ENCODE data around the gene UTF1. TPM values are rescaled to one million over a fixed set of nuclear protein-coding genes. Genes with fewer than 3 reads are reported as not detected.

Gene UTF1
- polyA plus RNA-seq, 1 donor from 2014 or later, result not detected

- H3K4me3 ChIP-seq (ENCODE audit: low read length), result no peak overlapping the region
- H3K36me3 ChIP-seq (ENCODE audit: insufficient read depth, low read length), result no peaks in the 10 kb centered on the region
- TF ChIP-seq EP300 (conservative IDR thresholded peaks at IDR 0.05; ENCODE audit: poor library complexity, severe bottlenecking) (no peak), CTCF (IDR thresholded peaks at IDR 0.05; ENCODE audit: poor library complexity, severe bottlenecking) (no peak), POLR2AphosphoS5 (IDR thresholded peaks at IDR 0.05) (no peak), EZH2 (IDR thresholded peaks at IDR 0.05; ENCODE audit: borderline replicate concordance, insufficient read depth, low read length, poor library complexity, severe bottlenecking) (no peak), MXI1 (conservative IDR thresholded peaks at IDR 0.05; ENCODE audit: poor library complexity, severe bottlenecking) (no peak), SMC3 (conservative IDR thresholded peaks at IDR 0.05; ENCODE audit: poor library complexity) (no peak), TAF1 (IDR thresholded peaks at IDR 0.05; ENCODE audit: low read depth) (no peak), RAD21 (conservative IDR thresholded peaks at IDR 0.05) (no peak), REST (IDR thresholded peaks at IDR 0.05; ENCODE audit: borderline replicate concordance) (no peak)
- no peaks in the 10 kb centered on the region for H3K9me2 ChIP-seq (ENCODE audit: insufficient read depth, low read length)
- H3K27ac ChIP-seq (ENCODE audit: low read length), result no peak overlapping the region
- no peaks in the 10 kb centered on the region for H4K20me1 ChIP-seq (ENCODE audit: insufficient read depth)
- no peak overlapping the region for H3K4me2 ChIP-seq (ENCODE audit: low read length)
- no peaks in the 10 kb centered on the region for H3K27me3 ChIP-seq (ENCODE audit: insufficient read depth, low read depth, low read length)
- no peaks in the 10 kb centered on the region for H3F3A ChIP-seq (ENCODE audit: insufficient read depth, low read length, poor library complexity, severe bottlenecking)
- no peaks in the 10 kb centered on the region for H3K9me3 ChIP-seq (ENCODE audit: low read length)
- no peaks in the 10 kb centered on the region for H3K79me2 ChIP-seq (replicated peaks; ENCODE audit: insufficient read depth, low read length)
- H2AFZ ChIP-seq (ENCODE audit: low read depth, low read length), result no peak overlapping the region
- H3K9ac ChIP-seq (ENCODE audit: low read length), result no peak overlapping the region
Measured at GRCh38 chr10:133213641-133214467, 16.2 kb upstream of the UTF1 start.

GRCh38 chr10:133214468-133215410 is 15.3 kb upstream of the UTF1 start:
- H3K9ac ChIP-seq (ENCODE audit: low read length), result no peak overlapping the region
- no peaks in the 10 kb centered on the region for H3K36me3 ChIP-seq (ENCODE audit: insufficient read depth, low read length)

More at GRCh38 chr10:133214468-133215410, 15.3 kb upstream of the UTF1 start:
- H3K9me3 ChIP-seq (ENCODE audit: low read length), result no peaks in the 10 kb centered on the region
- H4K20me1 ChIP-seq (ENCODE audit: insufficient read depth), result no peaks in the 10 kb centered on the region
- no peak for TF ChIP-seq EZH2 (IDR thresholded peaks at IDR 0.05; ENCODE audit: borderline replicate concordance, insufficient read depth, low read length, poor library complexity, severe bottlenecking)
- H3K9me2 ChIP-seq (ENCODE audit: insufficient read depth, low read length), result no peaks in the 10 kb centered on the region
- no peaks in the 10 kb centered on the region for H3F3A ChIP-seq (ENCODE audit: insufficient read depth, low read length, poor library complexity, severe bottlenecking)
- H2AFZ ChIP-seq (ENCODE audit: low read depth, low read length), result no peak overlapping the region
- H3K27ac ChIP-seq (ENCODE audit: low read length), result no peak overlapping the region
- no peaks in the 10 kb centered on the region for H3K79me2 ChIP-seq (replicated peaks; ENCODE audit: insufficient read depth, low read length)
- no peak overlapping the region for H3K4me2 ChIP-seq (ENCODE audit: low read length)
- no peak overlapping the region for H3K4me3 ChIP-seq (ENCODE audit: low read length)
- H3K27me3 ChIP-seq (ENCODE audit: insufficient read depth, low read depth, low read length), result no peaks in the 10 kb centered on the region
